G401.6 (cell line): ENCODE measurements around the gene PHKA1.
"Not testable (repeated sequence)": the region's sequence is repeated elsewhere in the genome, so short reads cannot be mapped to it uniquely, and the experiment has no call there.

Experiments used
- FAIRE-seq: peaks from 2 replicates; lab custom pipeline; 2012; peaks lifted over from hg19 to GRCh38; lab: Jason Lieb, UNC

PHKA1 gene

GRCh38 chrX:72569786-72570185, 144.3 kb downstream of the PHKA1 start:
- FAIRE-seq = no peak

- FAIRE-seq = no peak
These were observed 145.6 kb downstream of the PHKA1 start for GRCh38 chrX:72568406-72569092.

GRCh38 chrX:72566448-72566847, 147.7 kb downstream of the PHKA1 start:
- no peak for FAIRE-seq

- not testable (repeated sequence) for FAIRE-seq
These were observed 154.5 kb downstream of the PHKA1 start for GRCh38 chrX:72559655-72560054.

- no peak for FAIRE-seq
These were observed 159.5 kb downstream of the PHKA1 start for GRCh38 chrX:72554448-72555140.

- FAIRE-seq = not testable (repeated sequence)
These were observed 161.7 kb downstream of the PHKA1 start for GRCh38 chrX:72552443-72552842.

GRCh38 chrX:72545990-72546389, 168.1 kb downstream of the PHKA1 start:
- no peak for FAIRE-seq

GRCh38 chrX:72540318-72540717, 173.8 kb downstream of the PHKA1 start:
- FAIRE-seq = peak; percentile 63

GRCh38 chrX:72539822-72540221, 174.3 kb downstream of the PHKA1 start:
- FAIRE-seq = no peak

GRCh38 chrX:72536542-72536941, 177.6 kb downstream of the PHKA1 start:
- no peak for FAIRE-seq

GRCh38 chrX:72532366-72532765, 181.7 kb downstream of the PHKA1 start:
- FAIRE-seq = no peak
